ENCODE measurements around the gene ERCC6L2.

- TF ChIP-seq POLR2AphosphoS5 (IDR thresholded peaks at IDR 0.05; ENCODE audit: borderline replicate concordance, low read depth, low read length) (no peak), EZH2 (IDR thresholded peaks at IDR 0.05) (no peak)
Measured at GRCh38 chr9:95903398-95903797, 27.9 kb downstream of the ERCC6L2 start.
